Measurements from ENCODE around the gene FOXP1.

DNA sequence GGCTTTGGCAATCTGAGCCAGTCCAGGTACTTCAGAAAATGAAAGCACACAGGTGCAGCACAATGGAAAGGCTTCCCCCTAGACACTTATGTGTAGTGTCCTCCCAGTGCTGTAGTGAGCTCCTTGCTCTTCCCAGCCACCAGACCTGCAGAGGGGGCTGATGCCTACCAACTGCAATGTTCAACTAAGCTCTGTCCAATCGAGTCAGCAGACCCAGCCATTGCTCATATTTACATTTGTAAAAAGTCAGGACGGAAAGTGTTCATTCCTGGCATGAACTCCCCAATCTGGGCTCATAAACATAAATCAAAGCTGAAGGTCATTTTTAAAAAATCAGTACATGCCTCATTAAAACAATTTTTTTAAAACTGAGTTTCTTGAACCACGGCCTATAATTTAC lies 73.0 kb downstream of the FOXP1 start:
- no peak for TF ChIP-seq EP300 (IDR thresholded peaks at IDR 0.05)
- TF ChIP-seq, protein P1, sequence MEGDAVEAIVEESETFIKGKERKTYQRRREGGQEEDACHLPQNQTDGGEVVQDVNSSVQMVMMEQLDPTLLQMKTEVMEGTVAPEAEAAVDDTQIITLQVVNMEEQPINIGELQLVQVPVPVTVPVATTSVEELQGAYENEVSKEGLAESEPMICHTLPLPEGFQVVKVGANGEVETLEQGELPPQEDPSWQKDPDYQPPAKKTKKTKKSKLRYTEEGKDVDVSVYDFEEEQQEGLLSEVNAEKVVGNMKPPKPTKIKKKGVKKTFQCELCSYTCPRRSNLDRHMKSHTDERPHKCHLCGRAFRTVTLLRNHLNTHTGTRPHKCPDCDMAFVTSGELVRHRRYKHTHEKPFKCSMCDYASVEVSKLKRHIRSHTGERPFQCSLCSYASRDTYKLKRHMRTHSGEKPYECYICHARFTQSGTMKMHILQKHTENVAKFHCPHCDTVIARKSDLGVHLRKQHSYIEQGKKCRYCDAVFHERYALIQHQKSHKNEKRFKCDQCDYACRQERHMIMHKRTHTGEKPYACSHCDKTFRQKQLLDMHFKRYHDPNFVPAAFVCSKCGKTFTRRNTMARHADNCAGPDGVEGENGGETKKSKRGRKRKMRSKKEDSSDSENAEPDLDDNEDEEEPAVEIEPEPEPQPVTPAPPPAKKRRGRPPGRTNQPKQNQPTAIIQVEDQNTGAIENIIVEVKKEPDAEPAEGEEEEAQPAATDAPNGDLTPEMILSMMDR (IDR thresholded peaks at IDR 0.05) = no peak
- no peak for TF ChIP-seq POLR2AphosphoS5 (IDR thresholded peaks at IDR 0.05)

Data from esophagus muscularis mucosa (tissue), 4 donors.